ENCODE data around the gene ITPR2.
"Not testable (repeated sequence)": the region's sequence is repeated elsewhere in the genome, so short reads cannot be mapped to it uniquely, and the experiment has no call there.

Gene ITPR2

GRCh38 chr12:26734510-26735248, 98.3 kb downstream of the ITPR2 start:
- DNase-seq (ENCODE audit: low spot score), result no peak

DNA sequence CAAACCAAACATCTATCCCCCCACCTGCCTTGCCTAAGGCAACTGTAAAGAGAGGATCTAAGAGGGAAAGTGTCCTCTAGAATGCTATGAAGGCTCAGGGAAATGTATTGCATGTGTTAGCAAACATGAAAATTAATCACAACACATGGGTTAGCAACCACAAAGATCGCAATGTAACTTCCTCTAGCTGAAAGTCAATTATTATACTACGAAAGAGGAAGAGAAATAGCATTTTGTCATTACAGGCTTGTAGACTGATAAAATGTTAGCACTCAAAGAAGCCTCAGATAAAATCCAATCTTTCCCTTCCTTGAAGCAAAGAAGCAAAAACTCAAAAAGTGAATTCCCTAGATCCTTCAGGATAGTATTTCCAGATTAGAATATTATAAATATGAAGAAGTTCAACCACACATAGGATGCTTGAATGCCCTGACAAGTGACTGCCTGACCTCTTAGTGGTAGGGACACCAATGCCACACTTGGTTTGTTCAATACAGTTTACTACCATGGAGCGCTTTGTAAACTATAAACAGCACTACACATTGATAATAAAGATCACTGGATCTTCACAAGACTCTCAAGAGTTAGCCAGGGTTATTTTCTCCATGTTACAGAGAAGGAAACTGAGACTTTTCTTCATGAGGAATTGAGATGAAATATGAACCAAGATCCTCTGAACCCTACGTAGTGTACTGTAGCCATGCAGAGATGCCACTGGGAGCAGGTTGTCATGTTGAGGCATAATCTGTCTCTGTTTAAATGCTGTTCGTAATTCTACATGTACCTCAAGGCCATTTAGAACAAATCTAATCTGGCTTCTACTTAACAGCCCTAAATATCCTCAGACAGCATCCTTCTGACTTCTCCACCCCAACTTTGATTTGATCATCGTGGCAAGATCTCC, 100.7 kb downstream of the ITPR2 start:
- no peak for DNase-seq (ENCODE audit: low spot score)

GRCh38 chr12:26730481-26731350, 102.3 kb downstream of the ITPR2 start:
- no peak for DNase-seq (ENCODE audit: low spot score)

DNA sequence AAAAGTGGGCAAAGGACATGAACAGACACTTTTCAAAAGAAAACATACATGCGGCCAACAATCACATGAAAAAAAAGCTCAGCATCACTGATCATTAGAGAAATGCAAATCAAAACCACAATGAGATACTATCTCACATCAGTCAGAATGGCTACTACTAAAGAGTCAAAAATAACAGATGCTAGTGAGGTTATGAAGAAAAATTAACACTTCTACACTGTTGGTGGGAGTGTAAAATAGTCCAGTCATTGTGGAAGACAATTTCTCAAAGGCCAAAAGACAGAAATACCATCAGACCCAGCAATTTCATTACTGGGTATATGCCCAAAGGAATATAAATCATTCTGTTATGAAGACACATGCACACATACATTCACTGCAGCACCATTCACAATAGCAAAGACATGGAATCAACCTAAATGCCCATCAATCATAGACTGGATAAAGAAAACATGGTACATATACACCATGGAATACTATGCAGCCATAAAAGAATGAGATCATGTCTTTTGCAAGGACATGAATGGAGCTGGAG, 103.8 kb downstream of the ITPR2 start:
- DNase-seq (ENCODE audit: low spot score), result not testable (repeated sequence)

DNA sequence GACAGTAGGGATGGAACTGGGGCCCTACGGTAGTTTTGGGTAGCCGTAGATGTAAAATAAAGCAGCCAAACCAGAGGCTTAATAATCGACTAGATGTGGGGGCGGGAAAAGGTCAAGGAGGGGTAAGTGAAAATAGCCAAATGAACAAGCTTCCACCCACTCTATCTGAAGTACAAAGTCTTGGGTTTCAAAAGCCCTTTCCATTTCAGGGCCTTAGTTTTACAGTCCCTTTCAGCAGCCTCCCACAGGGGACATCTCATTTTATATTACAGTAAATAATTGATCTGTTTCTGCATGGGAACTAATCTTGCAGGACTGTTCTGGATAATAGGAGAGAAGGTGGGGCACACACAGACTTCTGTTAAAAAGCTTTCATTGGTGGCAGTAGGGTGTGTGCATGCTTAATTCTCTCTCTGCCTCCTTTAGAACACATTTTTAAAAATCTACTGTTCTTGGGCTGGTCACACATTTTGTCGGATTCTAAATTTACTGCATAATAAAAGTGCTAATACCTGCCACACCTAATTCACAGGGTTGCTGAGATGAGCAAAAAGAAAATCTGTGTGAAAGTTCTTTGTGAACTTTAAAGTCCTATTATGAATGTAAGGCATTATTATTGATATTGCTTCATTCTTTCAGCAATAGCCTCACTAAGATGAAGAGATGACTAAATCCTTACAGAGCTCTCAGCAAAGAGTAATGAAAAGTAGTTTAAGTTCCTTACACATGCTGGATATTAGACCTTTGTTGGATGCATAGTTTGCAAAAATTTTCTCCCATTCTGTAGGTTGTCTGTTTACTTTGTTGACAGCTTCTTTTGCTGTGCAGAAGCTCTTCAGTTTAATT, 104.6 kb downstream of the ITPR2 start:
- DNase-seq (ENCODE audit: low spot score), result no peak

DNA sequence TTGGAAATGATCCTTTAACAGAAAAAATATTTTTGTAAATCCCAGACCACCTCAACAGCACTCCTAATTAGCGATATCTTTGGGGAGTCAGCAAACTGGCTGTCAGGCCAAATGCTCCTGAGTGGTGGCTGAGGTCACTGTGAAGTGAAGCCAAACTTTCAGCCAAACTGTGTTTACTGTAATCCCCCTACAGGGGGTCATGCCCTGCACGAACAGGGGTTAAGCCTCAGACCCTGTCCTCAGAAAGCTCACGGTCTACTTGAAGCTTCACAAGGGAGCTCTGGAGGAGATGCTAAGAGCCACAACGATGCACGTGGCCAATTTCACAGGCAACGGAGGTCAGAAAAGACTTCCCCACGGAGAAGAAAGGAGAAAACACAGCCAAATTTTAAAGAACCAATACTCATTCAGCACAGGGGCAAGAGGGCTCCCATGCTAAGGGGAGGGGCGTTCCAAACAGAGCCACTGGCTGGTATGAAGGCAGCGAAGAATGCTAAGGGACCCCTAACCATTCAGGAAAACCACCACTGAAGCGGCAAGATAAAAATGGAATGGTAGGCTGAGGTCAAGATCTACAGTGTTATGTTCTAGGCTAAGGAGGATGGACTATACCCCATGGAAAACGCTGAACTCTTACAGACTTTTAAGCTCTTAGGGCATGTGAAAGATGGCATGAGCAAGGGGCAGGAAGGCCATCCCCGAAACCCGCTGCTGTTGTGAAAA, 105.4 kb downstream of the ITPR2 start:
- DNase-seq (ENCODE audit: low spot score), result no peak

GRCh38 chr12:26726956-26727355, 106.0 kb downstream of the ITPR2 start:
- no peak for DNase-seq (ENCODE audit: low spot score)

DNA sequence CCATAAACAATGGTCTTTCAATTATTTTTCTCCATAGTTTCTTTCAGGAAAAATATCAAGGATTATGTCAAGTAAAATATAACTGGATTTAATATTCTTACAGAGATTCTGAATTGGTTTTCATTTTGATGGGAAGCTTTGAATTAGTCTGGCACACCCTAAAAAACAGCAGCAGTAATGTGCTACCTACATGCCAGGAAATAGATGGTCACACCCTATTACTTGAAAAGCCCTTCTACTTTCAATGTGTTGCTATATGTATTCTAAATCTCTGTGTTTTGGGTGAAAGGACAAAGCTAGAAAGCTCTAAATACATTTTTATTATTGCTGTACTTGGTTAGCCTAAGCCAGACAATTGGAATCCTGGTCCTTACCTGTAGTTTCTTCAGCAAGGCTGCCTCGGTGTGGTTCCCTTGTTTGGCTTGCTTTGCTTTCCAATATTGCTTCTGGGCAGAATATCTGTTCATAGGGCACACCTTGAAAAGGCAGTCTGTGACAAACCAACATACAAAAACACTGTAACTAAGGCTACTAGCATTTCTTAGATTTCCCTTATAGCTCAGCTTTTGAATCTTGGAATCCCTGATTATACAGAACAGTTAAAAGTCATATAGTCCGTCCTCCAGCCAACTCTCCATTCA, 107.6 kb downstream of the ITPR2 start:
- DNase-seq (ENCODE audit: low spot score), result no peak

GRCh38 chr12:26724309-26724702, 108.7 kb downstream of the ITPR2 start:
- DNase-seq (ENCODE audit: low spot score), result no peak

- DNase-seq (ENCODE audit: low spot score), result peak; percentile 91
These were observed 109.3 kb downstream of the ITPR2 start for GRCh38 chr12:26723379-26724308.

DNA sequence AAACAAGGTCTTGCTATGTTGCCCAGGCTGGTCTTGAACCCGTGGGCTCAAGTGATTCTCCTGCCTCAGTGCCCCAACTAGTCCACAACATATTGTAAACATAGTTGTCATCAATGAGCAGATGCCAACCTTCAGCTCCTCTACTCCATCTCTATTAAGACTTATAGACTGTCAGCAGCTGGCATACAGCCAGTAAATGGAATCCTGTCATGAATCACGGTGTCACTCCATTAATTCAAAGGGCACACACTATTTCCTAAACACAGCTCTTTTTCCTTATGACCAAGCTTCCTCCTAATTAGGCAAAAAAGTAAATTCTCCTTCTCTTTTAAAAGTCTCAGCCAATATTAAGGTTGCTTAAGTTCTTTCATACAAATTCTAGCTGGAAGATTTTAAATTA, 111.2 kb downstream of the ITPR2 start:
- peak; percentile 39 for DNase-seq (ENCODE audit: low spot score)

GRCh38 chr12:26719852-26720251, 113.1 kb downstream of the ITPR2 start:
- no peak for DNase-seq (ENCODE audit: low spot score)

DNA sequence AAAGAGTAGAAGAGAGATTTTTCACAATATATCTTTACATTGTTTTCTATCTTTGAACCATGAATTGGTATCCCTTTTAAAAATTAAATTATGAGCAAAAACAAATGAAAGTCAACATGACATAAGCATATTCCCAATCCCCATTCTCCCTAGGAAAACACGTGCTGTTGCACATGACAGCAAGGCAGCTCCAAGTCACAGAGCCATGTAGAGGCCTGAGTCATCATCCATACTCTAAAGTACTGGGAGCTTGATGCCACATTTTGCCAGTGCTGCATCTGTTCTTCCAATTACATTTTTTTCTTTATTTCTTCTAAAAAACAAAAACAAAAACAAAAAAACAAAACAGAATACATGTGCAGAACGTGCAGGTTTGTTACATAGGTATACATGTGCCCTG, 115.2 kb downstream of the ITPR2 start:
- DNase-seq (ENCODE audit: low spot score), result no peak

- DNase-seq (ENCODE audit: low spot score), result no peak
These were observed 117.8 kb downstream of the ITPR2 start for GRCh38 chr12:26715232-26715631.

GRCh38 chr12:26713885-26714383, 119.1 kb downstream of the ITPR2 start:
- DNase-seq (ENCODE audit: low spot score), result no peak

GRCh38 chr12:26712892-26713291, 120.1 kb downstream of the ITPR2 start:
- no peak for DNase-seq (ENCODE audit: low spot score)

- DNase-seq (ENCODE audit: low spot score), result no peak
These were observed 121.4 kb downstream of the ITPR2 start for GRCh38 chr12:26711569-26711968.

DNA sequence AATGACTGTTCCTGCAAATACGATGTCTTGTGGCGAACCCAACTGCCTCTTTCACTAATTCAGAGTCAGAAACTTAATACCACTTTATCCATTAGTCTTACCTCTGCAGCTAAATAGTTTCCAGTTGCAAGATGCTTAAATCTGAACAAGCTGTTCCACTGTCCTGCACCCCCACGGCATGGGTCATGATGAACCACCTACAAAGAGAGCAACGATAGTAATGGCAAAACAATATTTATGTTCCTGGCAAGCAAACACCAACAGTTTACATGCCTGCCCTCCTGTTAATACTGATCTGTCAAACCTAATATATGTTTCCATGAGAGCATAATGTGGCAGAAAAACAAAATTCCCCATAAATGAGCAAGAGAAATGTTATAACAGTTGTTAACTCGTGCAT, 121.9 kb downstream of the ITPR2 start:
- DNase-seq (ENCODE audit: low spot score), result no peak

All from SK-N-DZ (cell line).